AG04449 (cell line): ENCODE results near the gene ZFAND3.

Source experiments
- CTCF ChIA-PET: fragments of 350-600 bp; formaldehyde crosslinking; extraction: SDS; loops from one replicate; lab custom pipeline; 2021; ENCODE audit warnings: antibody characterized with exemption; lab: Yijun Ruan, JAX
- POLR2A ChIA-PET: fragments of 400-600, 350-600 bp; formaldehyde crosslinking; extraction: SDS; loops from one replicate; lab custom pipeline; 2020; ENCODE audit warnings: antibody characterized with exemption, inconsistent platforms; lab: Yijun Ruan, JAX
- DNase-seq: peaks from one replicate; pipeline ENCODE4 v3.0.0-alpha.2; 2010; ENCODE audit warnings: low read depth, low spot score
- H3K4me3 ChIP-seq: 2 replicates; pipeline ENCODE4 v1.5.1; 2011; ENCODE audit warnings: low read depth, mild to moderate bottlenecking, control low read depth, low read length
- TF ChIP-seq, protein P1 (sequence below): IDR thresholded peaks from one replicate; pipeline ENCODE4 v1.5.1; 2011; ENCODE audit warnings: mild to moderate bottlenecking, moderate library complexity, low read length, control low read depth, inconsistent platforms; ENCODE audit not compliant: insufficient read depth; ENCODE audit errors: missing control alignments

ZFAND3 gene

DNA sequence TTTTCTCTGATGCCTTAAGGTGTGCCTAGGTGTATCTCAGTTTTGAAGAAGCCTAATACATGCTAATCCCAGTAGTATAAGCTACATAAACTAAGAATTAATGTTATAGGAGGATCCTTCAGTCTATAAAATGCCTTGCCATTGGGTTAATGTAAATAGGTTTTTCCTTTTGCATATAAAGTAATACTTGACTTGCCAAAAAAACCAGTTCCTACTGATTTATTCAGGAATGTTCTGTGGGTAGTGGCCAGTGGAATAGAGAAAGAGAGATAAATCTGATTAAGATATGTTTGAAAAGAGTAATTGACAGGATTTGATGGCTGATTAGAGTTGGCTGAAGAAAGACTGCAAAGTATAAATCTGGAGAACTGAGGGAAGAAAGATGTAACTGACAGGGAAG is 273.4 kb downstream of the ZFAND3 start:
- ChIA-PET POLR2A (no interaction called here), CTCF (interaction anchor here (1.5 kb wide), 1 partner anchor 401 kb away, joined by 3 read pairs; no protein-coding TSS in a partner anchor)
- TF ChIP-seq, protein P1, sequence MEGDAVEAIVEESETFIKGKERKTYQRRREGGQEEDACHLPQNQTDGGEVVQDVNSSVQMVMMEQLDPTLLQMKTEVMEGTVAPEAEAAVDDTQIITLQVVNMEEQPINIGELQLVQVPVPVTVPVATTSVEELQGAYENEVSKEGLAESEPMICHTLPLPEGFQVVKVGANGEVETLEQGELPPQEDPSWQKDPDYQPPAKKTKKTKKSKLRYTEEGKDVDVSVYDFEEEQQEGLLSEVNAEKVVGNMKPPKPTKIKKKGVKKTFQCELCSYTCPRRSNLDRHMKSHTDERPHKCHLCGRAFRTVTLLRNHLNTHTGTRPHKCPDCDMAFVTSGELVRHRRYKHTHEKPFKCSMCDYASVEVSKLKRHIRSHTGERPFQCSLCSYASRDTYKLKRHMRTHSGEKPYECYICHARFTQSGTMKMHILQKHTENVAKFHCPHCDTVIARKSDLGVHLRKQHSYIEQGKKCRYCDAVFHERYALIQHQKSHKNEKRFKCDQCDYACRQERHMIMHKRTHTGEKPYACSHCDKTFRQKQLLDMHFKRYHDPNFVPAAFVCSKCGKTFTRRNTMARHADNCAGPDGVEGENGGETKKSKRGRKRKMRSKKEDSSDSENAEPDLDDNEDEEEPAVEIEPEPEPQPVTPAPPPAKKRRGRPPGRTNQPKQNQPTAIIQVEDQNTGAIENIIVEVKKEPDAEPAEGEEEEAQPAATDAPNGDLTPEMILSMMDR = no peak
- no peak overlapping the region for H3K4me3 ChIP-seq
- no peak for DNase-seq

DNA sequence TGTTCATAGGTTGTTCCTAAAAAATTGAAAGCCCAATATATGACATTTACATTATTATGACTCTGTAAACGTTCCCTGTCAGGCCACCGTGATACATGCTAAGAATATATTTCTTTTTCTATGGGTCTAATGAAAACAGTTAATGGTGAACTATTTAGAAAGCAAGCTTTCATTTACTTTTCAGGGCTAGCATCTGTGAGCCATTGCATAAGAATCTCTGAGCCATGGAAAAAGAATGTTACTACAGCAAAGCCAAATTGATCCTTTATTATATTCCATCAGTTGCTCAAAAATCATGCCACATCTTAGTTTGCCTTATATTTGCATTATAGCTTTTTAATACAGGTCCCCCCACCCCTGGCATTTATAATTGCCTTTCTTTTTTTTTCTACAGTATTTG is 275.5 kb downstream of the ZFAND3 start:
- no peak overlapping the region for H3K4me3 ChIP-seq
- ChIA-PET CTCF (interaction anchor here (1.1 kb wide), 2 partner anchors 60 to 360 kb away, joined by 3 to 4 read pairs; no protein-coding TSS in a partner anchor), POLR2A (no interaction called here)
- peak; percentile 14 for DNase-seq
- TF ChIP-seq, protein P1 = no peak

DNA sequence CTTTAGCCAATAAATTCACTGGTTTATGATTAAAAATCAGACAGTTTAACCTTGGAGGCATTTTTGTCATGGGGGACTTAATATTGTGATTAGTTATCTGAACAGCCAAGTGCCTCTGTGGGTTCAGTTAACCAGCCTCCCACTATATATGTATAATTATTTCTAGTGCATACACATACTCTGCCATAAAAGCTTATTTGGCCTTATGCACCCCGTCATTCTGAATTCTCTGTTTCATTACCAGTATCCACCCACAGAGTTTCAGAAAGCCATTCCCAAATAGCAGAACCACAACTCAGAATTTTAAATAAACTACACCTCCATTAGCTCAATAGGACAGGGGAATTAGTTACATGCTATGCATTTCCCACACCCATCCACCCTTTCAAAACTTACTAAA is 279.7 kb downstream of the ZFAND3 start:
- TF ChIP-seq, protein P1 = no peak
- POLR2A ChIA-PET = no interaction called here
- H3K4me3 ChIP-seq = no peak overlapping the region
- CTCF ChIA-PET = interaction anchor here (1.0 kb wide), 1 partner anchor 395 kb away, joined by 4 read pairs; no protein-coding TSS in a partner anchor
- DNase-seq = no peak

GRCh38 chr6:38100380-38100779 is 280.9 kb downstream of the ZFAND3 start:
- H3K4me3 ChIP-seq = no peak overlapping the region
- ChIA-PET CTCF (interaction anchor here (0.8 kb wide), 1 partner anchor 27 kb away, joined by 4 read pairs; no protein-coding TSS in a partner anchor), POLR2A (no interaction called here)
- TF ChIP-seq, protein P1 = no peak
- no peak for DNase-seq

GRCh38 chr6:38103921-38104320 is 284.4 kb downstream of the ZFAND3 start:
- CTCF ChIA-PET = interaction anchor here (1.3 kb wide), 1 partner anchor 69 kb away, joined by 3 read pairs; no protein-coding TSS in a partner anchor
- DNase-seq = no peak
- TF ChIP-seq, protein P1 = no peak
- POLR2A ChIA-PET = no interaction called here
- no peak overlapping the region for H3K4me3 ChIP-seq

DNA sequence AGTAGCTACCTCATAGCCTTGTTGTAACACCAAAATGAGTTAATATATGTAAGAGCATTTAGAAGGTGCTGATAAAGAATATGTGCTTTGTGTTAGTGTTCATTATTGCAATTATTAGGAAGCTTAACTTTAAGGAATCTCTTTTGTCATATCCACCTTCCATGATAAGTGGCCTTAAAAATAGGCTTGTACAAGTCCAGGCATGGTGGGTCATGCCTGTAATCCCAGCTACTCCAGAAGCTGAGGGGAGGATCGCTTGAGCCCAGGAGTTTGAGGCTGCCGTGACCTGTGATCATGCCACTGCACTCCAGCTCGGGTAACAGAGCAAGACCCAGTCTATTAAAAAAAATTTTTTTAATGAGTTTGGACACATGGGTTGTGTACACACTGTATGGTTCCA is 285.5 kb downstream of the ZFAND3 start:
- POLR2A ChIA-PET = no interaction called here
- no peak overlapping the region for H3K4me3 ChIP-seq
- CTCF ChIA-PET = interaction anchor here (1.3 to 1.5 kb wide), 2 partner anchors 11 to 70 kb away, joined by 3 to 6 read pairs; no protein-coding TSS in a partner anchor
- TF ChIP-seq, protein P1 = no peak
- no peak for DNase-seq
